K562 (cell line): Measurements from ENCODE around the gene TMEM86A. TPM values are rescaled to one million over a fixed set of nuclear protein-coding genes. Genes with fewer than 3 reads are reported as not detected.

Source experiments
- EP300 ChIP-seq: IDR thresholded peaks from 2 replicates; pipeline ENCODE4 v1.6.1; 2012; ENCODE audit warnings: low read length, improper control_type of control experiment
- MAZ ChIP-seq, 2 experiments: fragments of 450-650 bp in 1 of 2; sonication (generic) in 1 of 2; formaldehyde crosslinking; IDR thresholded peaks in 1 of 2; conservative IDR thresholded peaks in 1 of 2; 2 replicates each; pipeline versions ENCODE4 v1.4.0 to v1.5.0; 2020; ENCODE audit warnings: mild to moderate bottlenecking in 1 of 2, missing genetic modification reagents in 1 of 2
- MEIS2 ChIP-seq: fragments of 450-650 bp; IDR thresholded peaks from 2 replicates; pipeline ENCODE4 v1.6.1; 2014; ENCODE audit warnings: mild to moderate bottlenecking; ENCODE audit not compliant: partially characterized antibody
- MTA2 ChIP-seq: fragments of 450-650 bp; IDR thresholded peaks from 2 replicates; pipeline ENCODE4 v1.6.1; 2016; ENCODE audit warnings: low read depth
- POLR3A ChIP-seq: IDR thresholded peaks from 2 replicates; pipeline ENCODE4 v1.6.1; 2011; ENCODE audit warnings: borderline replicate concordance, mild to moderate bottlenecking, moderate library complexity; ENCODE audit not compliant: insufficient read length, insufficient read depth; ENCODE audit errors: extremely low read depth
- REST ChIP-seq, 2 experiments: fragments of 450-650 bp; formaldehyde crosslinking in 1 of 2; IDR thresholded peaks; 2 replicates each; pipeline versions ENCODE4 v1.4.0 to v1.6.1; 2014 to 2020; ENCODE audit warnings: mild to moderate bottlenecking in 2 of 2, borderline replicate concordance in 1 of 2, low read depth in 1 of 2
- SMARCE1 ChIP-seq: fragments of 450-650 bp; IDR thresholded peaks from 2 replicates; pipeline ENCODE4 v1.7.1; 2016; ENCODE audit warnings: mild to moderate bottlenecking
- U2AF2 ChIP-seq: fragments of 200-400 bp; formaldehyde crosslinking; optimal IDR thresholded peaks from 2 replicates; pipeline ENCODE3; 2017; ENCODE audit warnings: low read depth, mild to moderate bottlenecking, low read length
- ZNF318 ChIP-seq, 2 experiments: fragments of 450-650 bp; IDR thresholded peaks; 2 replicates each; pipeline ENCODE4 v1.6.1; 2016; ENCODE audit warnings: mild to moderate bottlenecking in 2 of 2, borderline replicate concordance in 1 of 2, low read depth in 1 of 2, moderate library complexity in 1 of 2
- polyA plus RNA-seq, 8 experiments: library from polyadenylated mRNA; depleted of rRNA in 4 of 8; stranded (reverse) in 5 of 8; unstranded in 3 of 8; fragments of >200 nt; fragmentation: Nextera tagmentation in 2 of 8; fragmentation: Illumina TruSeq in 1 of 8; extraction: Ambion mirVana in 2 of 8; extraction: Trizol in 1 of 8; gene quantifications; 2 replicates each; pipeline versions ENCODE4 v1.2.1 to v1.2.3, GENCODE V29; 2011 to 2014; ENCODE audit warnings: inconsistent platforms in 1 of 8, missing spikeins in 1 of 8
- total RNA-seq, 7 experiments: library from RNA; depleted of rRNA in 6 of 7; stranded (reverse); fragments of >200 nt in 6 of 7; fragmentation: Illumina TruSeq in 2 of 7; extraction: Trizol in 2 of 7; gene quantifications; 2 replicates each; pipeline versions ENCODE4 v1.2.1 to v1.2.3, GENCODE V29; 2011 to 2021; ENCODE audit warnings: low replicate concordance in 1 of 7

The TMEM86A gene
- total and polyA plus RNA-seq, 9 of the 15 experiments (the other 6 are each of a cell fraction or from before 2014, with no cell fraction given), result 0.22 to 1.3 (median 0.40) TPM; not detected in 2

GRCh38 chr11:18692941-18693760 lies 5.4 kb upstream of the TMEM86A start (continued):
- TF ChIP-seq REST (IDR thresholded peaks at IDR 0.05; ENCODE audit: borderline replicate concordance) (no peak), REST (CRISPR knock-in tag; IDR thresholded peaks at IDR 0.05; ENCODE audit: low read depth) (no peak), U2AF2 (no peak), ZNF318 (IDR thresholded peaks at IDR 0.05; ENCODE audit: borderline replicate concordance in 1 of 2, low read depth in 1 of 2) (0 out of 4 replicates have a peak, but pooled peaks of 1 of the 2 experiments have one; percentile 51), MTA2 (peak; percentile 86), MEIS2 (peak; percentile 64), MAZ (CRISPR knock-in tag; conservative IDR thresholded peaks at IDR 0.05 in 1 of 2, IDR thresholded peaks at IDR 0.05 in 1 of 2) (0 out of 4 replicates have a peak, but pooled peaks of 1 of the 2 experiments have one; percentile 21), EP300 (peak; percentile 79), POLR3A (no peak), SMARCE1 (peak; percentile 87; the same call in 1 of the 2 replicates)
